Measurements from ENCODE around the gene NRXN3. TPM values are rescaled to one million over a fixed set of nuclear protein-coding genes. Genes with fewer than 3 reads are reported as not detected.

The NRXN3 gene
- total and polyA plus RNA-seq, 2 of the 13 experiments (the other 11 are each of a cell fraction or from before 2014, with no cell fraction given) = 0.03 TPM; not detected in 1

DNA sequence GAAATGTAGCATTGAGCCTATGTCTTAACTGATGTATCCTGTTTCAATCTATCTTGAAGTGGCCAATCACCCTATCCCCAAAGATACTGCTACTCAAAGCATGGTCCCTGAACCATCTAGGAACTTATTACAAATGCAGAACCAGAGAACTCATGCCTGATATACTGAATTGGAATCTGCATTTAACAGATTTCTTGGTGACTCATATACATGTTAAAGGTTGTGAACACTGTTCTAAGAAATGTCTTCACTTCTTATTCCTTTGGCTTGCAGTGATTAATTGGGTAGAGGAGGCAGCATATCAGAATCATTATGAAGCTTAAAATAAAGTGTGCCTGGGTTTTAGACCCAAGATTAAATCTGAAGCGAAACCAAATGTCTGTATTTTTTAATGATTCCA, 1245.6 kb downstream of the NRXN3 start:
- no peak overlapping the region for H3K27ac ChIP-seq (ENCODE audit: extremely low read length, insufficient read depth, low read length)
- ATAC-seq (no peak), DNase-seq (ENCODE audit: low spot score) (no peak), FAIRE-seq (no peak)
- H3K27me3 ChIP-seq (ENCODE audit: control insufficient read depth in 1 of 2, insufficient read depth in 2 of 2, low read length in 2 of 2) = no peaks in the 10 kb centered on the region
- TF ChIP-seq ZNF335 (CRISPR knock-in tag; IDR thresholded peaks at IDR 0.05) (no peak), ZNF234 (CRISPR knock-in tag; conservative IDR thresholded peaks at IDR 0.05) (no peak), NFE2L1 (CRISPR knock-in tag; IDR thresholded peaks at IDR 0.05; ENCODE audit: borderline replicate concordance) (no peak), ZSCAN20 (CRISPR knock-in tag; IDR thresholded peaks at IDR 0.05; ENCODE audit: borderline replicate concordance) (no peak), ZC3H13 (CRISPR knock-in tag; IDR thresholded peaks at IDR 0.05) (no peak), ADNP (CRISPR knock-in tag; IDR thresholded peaks at IDR 0.05) (no peak), FOXJ3 (CRISPR knock-in tag; IDR thresholded peaks at IDR 0.05; ENCODE audit: borderline replicate concordance) (no peak), NCOA5 (CRISPR knock-in tag; IDR thresholded peaks at IDR 0.05) (no peak), ZNF780A (CRISPR knock-in tag; IDR thresholded peaks at IDR 0.05) (no peak), ZNF460 (CRISPR knock-in tag; IDR thresholded peaks at IDR 0.05; ENCODE audit: borderline replicate concordance) (no peak), ZNF788 (CRISPR knock-in tag; IDR thresholded peaks at IDR 0.05; ENCODE audit: borderline replicate concordance) (no peak), KMT2A (CRISPR knock-in tag; IDR thresholded peaks at IDR 0.05) (no peak)
- TF ChIP-seq, protein P1, sequence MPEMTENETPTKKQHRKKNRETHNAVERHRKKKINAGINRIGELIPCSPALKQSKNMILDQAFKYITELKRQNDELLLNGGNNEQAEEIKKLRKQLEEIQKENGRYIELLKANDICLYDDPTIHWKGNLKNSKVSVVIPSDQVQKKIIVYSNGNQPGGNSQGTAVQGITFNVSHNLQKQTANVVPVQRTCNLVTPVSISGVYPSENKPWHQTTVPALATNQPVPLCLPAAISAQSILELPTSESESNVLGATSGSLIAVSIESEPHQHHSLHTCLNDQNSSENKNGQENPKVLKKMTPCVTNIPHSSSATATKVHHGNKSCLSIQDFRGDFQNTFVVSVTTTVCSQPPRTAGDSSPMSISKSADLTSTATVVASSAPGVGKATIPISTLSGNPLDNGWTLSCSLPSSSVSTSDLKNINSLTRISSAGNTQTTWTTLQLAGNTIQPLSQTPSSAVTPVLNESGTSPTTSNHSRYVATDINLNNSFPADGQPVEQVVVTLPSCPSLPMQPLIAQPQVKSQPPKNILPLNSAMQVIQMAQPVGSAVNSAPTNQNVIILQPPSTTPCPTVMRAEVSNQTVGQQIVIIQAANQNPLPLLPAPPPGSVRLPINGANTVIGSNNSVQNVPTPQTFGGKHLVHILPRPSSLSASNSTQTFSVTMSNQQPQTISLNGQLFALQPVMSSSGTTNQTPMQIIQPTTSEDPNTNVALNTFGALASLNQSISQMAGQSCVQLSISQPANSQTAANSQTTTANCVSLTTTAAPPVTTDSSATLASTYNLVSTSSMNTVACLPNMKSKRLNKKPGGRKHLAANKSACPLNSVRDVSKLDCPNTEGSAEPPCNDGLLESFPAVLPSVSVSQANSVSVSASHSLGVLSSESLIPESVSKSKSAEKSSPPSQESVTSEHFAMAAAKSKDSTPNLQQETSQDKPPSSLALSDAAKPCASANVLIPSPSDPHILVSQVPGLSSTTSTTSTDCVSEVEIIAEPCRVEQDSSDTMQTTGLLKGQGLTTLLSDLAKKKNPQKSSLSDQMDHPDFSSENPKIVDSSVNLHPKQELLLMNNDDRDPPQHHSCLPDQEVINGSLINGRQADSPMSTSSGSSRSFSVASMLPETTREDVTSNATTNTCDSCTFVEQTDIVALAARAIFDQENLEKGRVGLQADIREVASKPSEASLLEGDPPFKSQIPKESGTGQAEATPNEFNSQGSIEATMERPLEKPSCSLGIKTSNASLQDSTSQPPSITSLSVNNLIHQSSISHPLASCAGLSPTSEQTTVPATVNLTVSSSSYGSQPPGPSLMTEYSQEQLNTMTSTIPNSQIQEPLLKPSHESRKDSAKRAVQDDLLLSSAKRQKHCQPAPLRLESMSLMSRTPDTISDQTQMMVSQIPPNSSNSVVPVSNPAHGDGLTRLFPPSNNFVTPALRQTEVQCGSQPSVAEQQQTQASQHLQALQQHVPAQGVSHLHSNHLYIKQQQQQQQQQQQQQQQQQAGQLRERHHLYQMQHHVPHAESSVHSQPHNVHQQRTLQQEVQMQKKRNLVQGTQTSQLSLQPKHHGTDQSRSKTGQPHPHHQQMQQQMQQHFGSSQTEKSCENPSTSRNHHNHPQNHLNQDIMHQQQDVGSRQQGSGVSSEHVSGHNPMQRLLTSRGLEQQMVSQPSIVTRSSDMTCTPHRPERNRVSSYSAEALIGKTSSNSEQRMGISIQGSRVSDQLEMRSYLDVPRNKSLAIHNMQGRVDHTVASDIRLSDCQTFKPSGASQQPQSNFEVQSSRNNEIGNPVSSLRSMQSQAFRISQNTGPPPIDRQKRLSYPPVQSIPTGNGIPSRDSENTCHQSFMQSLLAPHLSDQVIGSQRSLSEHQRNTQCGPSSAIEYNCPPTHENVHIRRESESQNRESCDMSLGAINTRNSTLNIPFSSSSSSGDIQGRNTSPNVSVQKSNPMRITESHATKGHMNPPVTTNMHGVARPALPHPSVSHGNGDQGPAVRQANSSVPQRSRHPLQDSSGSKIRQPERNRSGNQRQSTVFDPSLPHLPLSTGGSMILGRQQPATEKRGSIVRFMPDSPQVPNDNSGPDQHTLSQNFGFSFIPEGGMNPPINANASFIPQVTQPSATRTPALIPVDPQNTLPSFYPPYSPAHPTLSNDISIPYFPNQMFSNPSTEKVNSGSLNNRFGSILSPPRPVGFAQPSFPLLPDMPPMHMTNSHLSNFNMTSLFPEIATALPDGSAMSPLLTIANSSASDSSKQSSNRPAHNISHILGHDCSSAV (CRISPR knock-in tag; IDR thresholded peaks at IDR 0.05; ENCODE audit: borderline replicate concordance) = no peak
- no peaks in the 10 kb centered on the region for H4K20me1 ChIP-seq (ENCODE audit: insufficient read depth, low read length)
- H3K9ac ChIP-seq (ENCODE audit: insufficient read depth, low read depth, low read length) = no peak overlapping the region
- ChIA-PET POLR2A (no interaction called here), CTCF (ENCODE audit: low intra/inter-chr PET ratio, low total read pairs) (no interaction called here)
- no peaks in the 10 kb centered on the region for H3K79me2 ChIP-seq (ENCODE audit: insufficient read depth, low read length)
- intact Hi-C loops (cut with micrococcal nuclease; ENCODE audit: unreplicated experiment) = no loop called here
- H2AFZ ChIP-seq (ENCODE audit: low read length) = no peak overlapping the region
- H3K4me1 ChIP-seq (ENCODE audit: insufficient read depth, low read length) = no peaks in the 10 kb centered on the region
- no TSS peak for BruUV-seq (replicated peaks)
- WGBS (ENCODE audit: low lambda C conversion rate) = 0% methylated on average over 1 of the region's 1 CpG
- in situ Hi-C loops (cut with HindIII; ENCODE audit: extremely low pct_ligation_motif_present, low pct_unique_long_range_greater_than_20kb) = no loop called here
- no peak overlapping the region for H3K4me2 ChIP-seq (ENCODE audit: low read depth, low read length)
- H3K4me3 ChIP-seq (replicated peaks in 1 of 3; ENCODE audit: insufficient read depth in 1 of 3, low read depth in 2 of 3, low read length in 3 of 3) = no peak overlapping the region
- H3K9me3 ChIP-seq (ENCODE audit: low read length) = peaks cover 93% of the 10 kb centered on the region
- H3K36me3 ChIP-seq (replicated peaks in 1 of 2; ENCODE audit: control insufficient read depth in 1 of 2, insufficient read depth in 2 of 2, low read length in 2 of 2) = no peaks in the 10 kb centered on the region

Measured in HepG2 (cell line).